ENCODE results near the gene PPP2CA. TPM values are rescaled to one million over a fixed set of nuclear protein-coding genes. Genes with fewer than 3 reads are reported as not detected.
A peak's percentile ranks its signal among the peaks of the same experiment; 100 is the strongest.
"Not testable (repeated sequence)": the region's sequence is repeated elsewhere in the genome, so short reads cannot be mapped to it uniquely, and the experiment has no call there.

Gene PPP2CA
- total and polyA plus RNA-seq, 5 donors = 57.9 to 178 (median 135) TPM

GRCh38 chr5:134171972-134172371 is 53.9 kb downstream of the PPP2CA start:
- Histone ChIP-seq H3K27ac (ENCODE audit: low read length) (no peak overlapping the region), H3K27me3 (ENCODE audit: control insufficient read depth, insufficient read depth) (no peaks in the 10 kb centered on the region), H3K4me1 (ENCODE audit: control insufficient read depth, insufficient read depth, low read length) (no peaks in the 10 kb centered on the region), H3K4me3 (ENCODE audit: low read length) (no peak overlapping the region), H3K9me3 (ENCODE audit: control insufficient read depth, low read length) (no peaks in the 10 kb centered on the region)
- ATAC-seq (no peak), DNase-seq (no peak)
- 88% methylated on average over 4 of the region's 4 CpGs for WGBS
- intact Hi-C loops (cut with DNase I) = loop anchor here in 1 of 4 donors (10.0 kb wide), 1 partner anchor 413 kb away; no protein-coding TSS in a partner anchor

GRCh38 chr5:134162592-134162991 is 63.3 kb downstream of the PPP2CA start:
- Histone ChIP-seq H3K4me3 (ENCODE audit: low read length) (no peak overlapping the region), H3K27me3 (ENCODE audit: control insufficient read depth, insufficient read depth) (no peaks in the 10 kb centered on the region), H3K9me3 (ENCODE audit: control insufficient read depth, low read length) (no peaks in the 10 kb centered on the region), H3K4me1 (ENCODE audit: control insufficient read depth, insufficient read depth, low read length) (no peaks in the 10 kb centered on the region), H3K27ac (ENCODE audit: low read length) (no peak overlapping the region)
- intact Hi-C loops (cut with DNase I) = no loop called here
- DNase-seq (no peak), ATAC-seq (no peak)
- 97% methylated on average over 5 of the region's 5 CpGs for WGBS

- DNase-seq (no peak), ATAC-seq (no peak)
- WGBS = 85% methylated on average over 6 of the region's 6 CpGs
- intact Hi-C loops (cut with DNase I) = no loop called here
- no peaks in the 10 kb centered on the region for H3K4me1 ChIP-seq (ENCODE audit: control insufficient read depth, insufficient read depth, low read length)
- H3K4me3 ChIP-seq (ENCODE audit: low read length) = no peak overlapping the region
- no peaks in the 10 kb centered on the region for H3K27me3 ChIP-seq (ENCODE audit: control insufficient read depth, insufficient read depth)
- no peak overlapping the region for H3K27ac ChIP-seq (ENCODE audit: low read length)
- H3K9me3 ChIP-seq (ENCODE audit: control insufficient read depth, low read length) = no peaks in the 10 kb centered on the region
Observed at GRCh38 chr5:134161513-134162395, 64.1 kb downstream of the PPP2CA start.

DNA sequence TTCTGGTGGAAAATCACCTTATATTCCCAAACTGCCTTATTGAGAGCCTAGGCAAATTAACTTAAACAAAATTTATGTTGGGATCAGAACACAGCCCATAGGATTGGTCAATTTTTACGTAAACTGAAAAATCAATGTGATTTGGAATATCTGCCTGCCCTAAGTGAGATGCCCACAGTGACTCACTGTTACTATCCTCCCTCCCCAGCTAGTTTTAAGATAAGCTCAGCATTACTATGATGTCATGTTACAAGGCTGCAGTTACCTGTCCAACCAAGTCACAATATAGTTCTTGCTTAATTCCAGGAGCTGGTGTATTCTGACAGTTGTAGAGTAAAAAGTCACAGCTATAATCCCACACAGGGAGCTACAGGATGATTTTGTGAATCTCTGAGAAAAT is 72.2 kb downstream of the PPP2CA start:
- Histone ChIP-seq H3K9me3 (ENCODE audit: control insufficient read depth, low read length) (no peaks in the 10 kb centered on the region), H3K4me1 (ENCODE audit: control insufficient read depth, insufficient read depth, low read length) (peaks cover 7% of the 10 kb centered on the region), H3K27ac (ENCODE audit: low read length) (no peak overlapping the region), H3K4me3 (ENCODE audit: low read length) (no peak overlapping the region), H3K27me3 (ENCODE audit: control insufficient read depth, insufficient read depth) (no peaks in the 10 kb centered on the region)
- ATAC-seq = no peak
- WGBS = 96% methylated on average over 1 of the region's 1 CpG
- intact Hi-C loops (cut with DNase I) = no loop called here
- no peak for DNase-seq

DNA sequence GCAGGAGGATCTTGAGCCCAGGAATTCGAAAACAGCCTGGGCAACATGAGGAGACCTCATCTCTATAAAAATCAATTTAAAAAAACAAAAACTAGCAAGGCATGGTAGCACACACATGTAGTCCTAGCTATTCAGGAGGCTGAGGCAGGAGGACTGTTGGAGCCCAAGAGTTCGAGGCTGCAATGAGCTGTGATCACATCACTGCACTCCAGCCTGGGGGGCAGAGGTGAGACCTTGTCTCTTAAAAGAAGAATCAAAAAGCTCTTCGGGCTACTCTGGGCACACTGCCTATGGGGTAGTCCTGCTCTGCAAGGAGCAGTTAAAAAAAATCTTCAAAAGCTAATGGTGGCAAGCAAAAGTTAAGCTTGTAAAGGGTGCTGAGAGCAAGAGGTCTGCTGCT is 72.6 kb downstream of the PPP2CA start:
- no peaks in the 10 kb centered on the region for H3K9me3 ChIP-seq (ENCODE audit: control insufficient read depth, low read length)
- intact Hi-C loops (cut with DNase I) = no loop called here
- ATAC-seq = no peak
- 77% methylated on average over 3 of the region's 3 CpGs for WGBS
- peaks cover 7% of the 10 kb centered on the region for H3K4me1 ChIP-seq (ENCODE audit: control insufficient read depth, insufficient read depth, low read length)
- H3K4me3 ChIP-seq (ENCODE audit: low read length) = no peak overlapping the region
- peak in 1 of 3 donors; percentile 20 for DNase-seq
- no peaks in the 10 kb centered on the region for H3K27me3 ChIP-seq (ENCODE audit: control insufficient read depth, insufficient read depth)
- no peak overlapping the region for H3K27ac ChIP-seq (ENCODE audit: low read length)

DNA sequence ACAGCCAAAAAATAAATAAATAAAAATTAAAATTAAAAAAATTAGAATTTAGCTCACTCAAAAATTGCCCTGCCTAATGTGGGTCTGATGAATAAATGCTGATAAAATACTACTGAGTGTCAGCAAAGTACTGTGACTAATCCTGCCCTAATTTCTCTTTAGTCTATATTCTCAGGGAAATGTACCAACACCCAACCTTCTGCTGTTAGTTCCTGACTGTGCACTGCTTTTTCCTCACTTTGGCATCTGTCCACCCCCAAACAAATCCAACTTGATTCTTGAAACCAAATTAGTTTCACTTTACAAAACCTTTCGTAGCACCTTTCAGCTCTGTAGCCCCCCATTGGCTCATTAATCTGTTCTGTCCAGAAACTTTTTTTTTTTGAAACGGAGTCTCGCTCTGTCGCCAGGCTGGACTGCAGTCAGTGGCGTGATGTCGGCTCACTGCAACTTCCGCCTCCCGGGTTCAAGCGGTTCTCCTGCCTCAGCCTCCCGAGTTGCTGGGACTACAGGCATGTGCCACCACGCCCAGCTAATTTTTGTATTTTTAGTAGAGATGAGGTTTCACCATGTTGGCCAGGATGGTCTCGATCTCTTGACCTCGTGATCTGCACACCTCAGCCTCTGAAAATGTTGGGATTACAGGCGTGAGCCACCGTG is 73.6 kb downstream of the PPP2CA start:
- H3K4me3 ChIP-seq (ENCODE audit: low read length); H3K9me3 ChIP-seq (ENCODE audit: control insufficient read depth, low read length); H3K27me3 ChIP-seq (ENCODE audit: control insufficient read depth, insufficient read depth); H3K27ac ChIP-seq (ENCODE audit: low read length); intact Hi-C loops (cut with DNase I); ATAC-seq; H3K4me1 ChIP-seq (ENCODE audit: control insufficient read depth, insufficient read depth, low read length): not testable (repeated sequence)
- WGBS = 97% methylated on average over 15 of the region's 15 CpGs
- DNase-seq = peak in 1 of 3 donors; percentile 20

- WGBS = 95% methylated on average over 3 of the region's 3 CpGs
- H3K27ac ChIP-seq (ENCODE audit: low read length) = no peak overlapping the region
- no peak overlapping the region for H3K4me3 ChIP-seq (ENCODE audit: low read length)
- intact Hi-C loops (cut with DNase I) = no loop called here
- H3K27me3 ChIP-seq (ENCODE audit: control insufficient read depth, insufficient read depth) = no peaks in the 10 kb centered on the region
- H3K4me1 ChIP-seq (ENCODE audit: control insufficient read depth, insufficient read depth, low read length) = peaks cover 10% of the 10 kb centered on the region
- DNase-seq = no peak
- no peaks in the 10 kb centered on the region for H3K9me3 ChIP-seq (ENCODE audit: control insufficient read depth, low read length)
- ATAC-seq = no peak
Observed at GRCh38 chr5:134151723-134152122, 74.2 kb downstream of the PPP2CA start.

- ATAC-seq (no peak), DNase-seq (no peak)
- H3K27me3 ChIP-seq (ENCODE audit: control insufficient read depth, insufficient read depth) = no peaks in the 10 kb centered on the region
- WGBS = 71% methylated on average over 4 of the region's 4 CpGs
- peaks cover 10% of the 10 kb centered on the region for H3K4me1 ChIP-seq (ENCODE audit: control insufficient read depth, insufficient read depth, low read length)
- H3K27ac ChIP-seq (ENCODE audit: low read length) = peak overlapping the region; percentile 27
- H3K9me3 ChIP-seq (ENCODE audit: control insufficient read depth, low read length) = no peaks in the 10 kb centered on the region
- intact Hi-C loops (cut with DNase I) = loop anchor here in 1 of 4 donors (10.0 kb wide), 1 partner anchor 105 kb away; no protein-coding TSS in a partner anchor
- H3K4me3 ChIP-seq (ENCODE audit: low read length) = no peak overlapping the region
Observed at GRCh38 chr5:134149571-134150303, 76.1 kb downstream of the PPP2CA start.

DNA sequence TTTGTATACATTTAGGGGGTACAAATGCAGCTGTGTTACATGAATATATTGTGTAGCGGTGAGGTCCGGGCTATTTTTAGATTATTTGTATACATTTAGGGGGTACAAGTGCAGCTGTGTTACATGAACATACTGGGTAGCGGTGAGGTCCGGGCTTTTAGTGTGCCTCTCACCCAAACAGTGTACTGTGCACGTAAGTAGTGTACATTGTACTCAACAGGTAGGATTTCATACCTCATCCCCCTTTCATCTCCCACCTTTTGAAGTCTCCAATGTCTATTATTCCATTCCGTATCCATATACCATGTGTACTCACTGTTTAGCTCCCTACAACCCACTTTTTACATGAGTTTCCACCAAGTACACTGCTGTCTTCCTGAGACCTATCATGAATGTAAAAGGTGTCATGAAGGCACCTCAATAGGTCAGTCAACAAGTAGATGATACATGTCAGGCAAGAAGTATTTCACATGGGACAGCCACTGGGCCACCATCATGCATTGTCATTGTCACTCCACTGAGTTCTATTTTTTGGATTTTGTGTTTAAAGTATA is 76.8 kb downstream of the PPP2CA start:
- no peaks in the 10 kb centered on the region for H3K9me3 ChIP-seq (ENCODE audit: control insufficient read depth, low read length)

GRCh38 chr5:134148316-134148715 is 77.6 kb downstream of the PPP2CA start:
- 50% methylated on average over 2 of the region's 2 CpGs for WGBS
- Histone ChIP-seq H3K9me3 (ENCODE audit: control insufficient read depth, low read length) (no peaks in the 10 kb centered on the region), H3K4me3 (ENCODE audit: low read length) (no peak overlapping the region), H3K27me3 (ENCODE audit: control insufficient read depth, insufficient read depth) (no peaks in the 10 kb centered on the region), H3K4me1 (ENCODE audit: control insufficient read depth, insufficient read depth, low read length) (peaks cover 10% of the 10 kb centered on the region), H3K27ac (ENCODE audit: low read length) (no peak overlapping the region)
- intact Hi-C loops (cut with DNase I) = loop anchor here in 1 of 4 donors (10.0 kb wide), 1 partner anchor 104 kb away; no protein-coding TSS in a partner anchor
- ATAC-seq (no peak), DNase-seq (no peak)

More for the DNA sequence above, 76.8 kb downstream of the PPP2CA start:
- no peak overlapping the region for H3K27ac ChIP-seq (ENCODE audit: low read length)
- ATAC-seq (no peak), DNase-seq (no peak)
- peaks cover 10% of the 10 kb centered on the region for H3K4me1 ChIP-seq (ENCODE audit: control insufficient read depth, insufficient read depth, low read length)
- no peaks in the 10 kb centered on the region for H3K27me3 ChIP-seq (ENCODE audit: control insufficient read depth, insufficient read depth)
- WGBS = 90% methylated on average over 6 of the region's 6 CpGs
- intact Hi-C loops (cut with DNase I) = loop anchor here in 1 of 4 donors (10.0 kb wide), 1 partner anchor 104 kb away; no protein-coding TSS in a partner anchor
- no peak overlapping the region for H3K4me3 ChIP-seq (ENCODE audit: low read length)
